Esophagus (tissue), 2 donors: ENCODE data around the gene PCK2. TPM values are rescaled to one million over a fixed set of nuclear protein-coding genes. Genes with fewer than 3 reads are reported as not detected.

Experiments
- H3K27ac ChIP-seq, 2 donors: one replicate each; pipeline ENCODE4 v1.5.1; 2013; ENCODE audit warnings: low read depth in 2 of 2, mild to moderate bottlenecking in 2 of 2, inconsistent platforms in 1 of 2, low read length in 1 of 2, moderate library complexity in 1 of 2
- H3K27me3 ChIP-seq, 2 donors: one replicate each; pipeline ENCODE4 v1.6.1; 2013; ENCODE audit warnings: low read length in 2 of 2, control low read depth in 1 of 2, mild to moderate bottlenecking in 1 of 2; ENCODE audit not compliant: insufficient read depth in 2 of 2, control insufficient read depth in 1 of 2
- H3K36me3 ChIP-seq, 2 donors: one replicate each; pipeline ENCODE4 v1.6.1; 2013; ENCODE audit warnings: low read length in 1 of 2; ENCODE audit not compliant: control insufficient read depth in 2 of 2, insufficient read depth in 2 of 2
- H3K4me1 ChIP-seq, 2 donors: one replicate each; pipeline ENCODE4 v1.6.1; 2013; ENCODE audit warnings: low read length in 1 of 2; ENCODE audit not compliant: control insufficient read depth in 2 of 2, insufficient read depth in 2 of 2
- H3K4me3 ChIP-seq, 2 donors: one replicate each; pipeline ENCODE4 v1.5.1; 2013; ENCODE audit warnings: low read length in 2 of 2, mild to moderate bottlenecking in 2 of 2, low read depth in 1 of 2, moderate library complexity in 1 of 2
- H3K9me3 ChIP-seq, 2 donors: one replicate each; pipeline ENCODE4 v1.6.1; 2013; ENCODE audit warnings: mild to moderate bottlenecking in 2 of 2, low read depth in 1 of 2, low read length in 1 of 2, moderate library complexity in 1 of 2; ENCODE audit not compliant: control insufficient read depth in 2 of 2, insufficient read depth in 1 of 2
- WGBS, 2 donors: extraction: QIAGEN DNeasy Blood & Tissue Kit; methylation state at CpG; one replicate each; pipeline ENCODE4 v1.1.7; 2013; 5-methylcytosine and 5-hydroxymethylcytosine counted together
- polyA plus RNA-seq, 2 donors: library from polyadenylated mRNA; stranded (reverse); fragments of 200-250 nt; gene quantifications; one replicate each; pipeline ENCODE4 v1.2.3, GENCODE V29; 2013
- donor health status: healthy with polysubstance abuse.
- donor health status: Bipolar disorder and iron deficiency.

The PCK2 gene
- polyA plus RNA-seq, 2 donors, result 10.1 to 29.2 TPM

DNA sequence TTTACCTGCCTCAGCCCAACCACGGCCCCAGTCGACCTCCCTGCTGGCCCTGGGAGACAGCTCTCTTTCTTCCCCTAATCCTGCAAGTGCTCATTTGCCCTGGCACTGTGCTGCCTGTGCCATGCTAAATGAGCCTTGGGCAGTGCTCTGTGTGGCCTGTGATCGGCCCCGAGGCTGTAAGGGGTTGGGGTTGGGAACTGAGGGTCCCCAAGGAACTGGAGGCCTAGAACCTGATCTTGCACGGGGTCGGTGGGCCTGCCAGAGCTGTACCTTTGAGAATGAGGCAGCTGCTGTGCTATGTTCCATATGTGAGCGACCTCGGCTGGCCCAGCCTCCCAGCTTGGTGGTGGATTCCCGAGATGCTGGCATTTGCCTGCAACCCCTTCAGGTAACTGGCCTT, 56.0 kb downstream of the PCK2 start:
- Histone ChIP-seq H3K4me1 (peaks cover 0 to 14% of the 10 kb centered on the region in 2 donors), H3K36me3 (peaks cover 5 to 26% of the 10 kb centered on the region in 2 donors), H3K27ac (no peak overlapping the region), H3K4me3 (no peak overlapping the region), H3K9me3 (no peaks in the 10 kb centered on the region), H3K27me3 (no peaks in the 10 kb centered on the region)
- WGBS, 2 donors, result 87 to 92% methylated on average over 9 of the region's 9 CpGs

DNA sequence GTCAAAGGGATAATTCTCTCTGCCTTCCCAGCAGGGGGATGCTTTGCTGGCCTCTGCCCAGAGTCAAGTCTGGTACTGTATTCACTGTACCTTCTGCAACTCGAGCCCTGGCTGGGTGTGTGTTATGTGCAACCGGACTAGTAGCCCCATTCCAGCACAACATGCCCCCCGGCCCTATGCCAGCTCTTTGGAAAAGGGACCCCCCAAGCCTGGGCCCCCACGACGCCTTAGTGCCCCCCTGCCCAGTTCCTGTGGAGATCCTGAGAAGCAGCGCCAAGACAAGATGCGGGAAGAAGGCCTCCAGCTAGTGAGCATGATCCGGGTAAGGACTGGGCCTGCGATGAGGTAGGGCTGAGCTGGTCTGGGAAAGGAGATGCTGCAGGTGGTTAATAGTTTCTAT, 56.5 kb downstream of the PCK2 start:
- H3K27ac ChIP-seq, result no peak overlapping the region
- peaks cover 0 to 10% of the 10 kb centered on the region in 2 donors for H3K4me1 ChIP-seq
- peaks cover 10 to 31% of the 10 kb centered on the region in 2 donors for H3K36me3 ChIP-seq
- no peak overlapping the region for H3K4me3 ChIP-seq
- 91 to 92% methylated on average over 9 of the region's 9 CpGs for WGBS, 2 donors
- no peaks in the 10 kb centered on the region for H3K9me3 ChIP-seq
- H3K27me3 ChIP-seq, result no peaks in the 10 kb centered on the region

DNA sequence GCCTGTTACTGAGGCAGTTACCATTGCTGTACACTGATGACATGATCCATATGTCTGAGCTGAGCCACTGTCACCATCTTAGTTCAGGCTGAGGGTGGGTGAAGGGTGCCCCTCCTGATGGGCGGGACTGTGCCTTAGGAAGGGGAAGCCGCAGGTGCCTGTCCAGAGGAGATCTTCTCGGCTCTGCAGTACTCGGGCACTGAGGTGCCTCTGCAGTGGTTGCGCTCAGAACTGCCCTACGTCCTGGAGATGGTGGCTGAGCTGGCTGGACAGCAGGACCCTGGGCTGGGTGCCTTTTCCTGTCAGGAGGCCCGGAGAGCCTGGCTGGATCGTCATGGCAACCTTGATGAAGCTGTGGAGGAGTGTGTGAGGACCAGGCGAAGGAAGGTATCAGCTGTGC, 56.9 kb downstream of the PCK2 start:
- Histone ChIP-seq H3K27ac (no peak overlapping the region), H3K36me3 (peaks cover 12 to 34% of the 10 kb centered on the region in 2 donors), H3K4me3 (no peak overlapping the region), H3K27me3 (no peaks in the 10 kb centered on the region), H3K4me1 (peaks cover 0 to 8% of the 10 kb centered on the region in 2 donors), H3K9me3 (no peaks in the 10 kb centered on the region)
- WGBS, 2 donors, result 86 to 89% methylated on average over 9 of the region's 9 CpGs

DNA sequence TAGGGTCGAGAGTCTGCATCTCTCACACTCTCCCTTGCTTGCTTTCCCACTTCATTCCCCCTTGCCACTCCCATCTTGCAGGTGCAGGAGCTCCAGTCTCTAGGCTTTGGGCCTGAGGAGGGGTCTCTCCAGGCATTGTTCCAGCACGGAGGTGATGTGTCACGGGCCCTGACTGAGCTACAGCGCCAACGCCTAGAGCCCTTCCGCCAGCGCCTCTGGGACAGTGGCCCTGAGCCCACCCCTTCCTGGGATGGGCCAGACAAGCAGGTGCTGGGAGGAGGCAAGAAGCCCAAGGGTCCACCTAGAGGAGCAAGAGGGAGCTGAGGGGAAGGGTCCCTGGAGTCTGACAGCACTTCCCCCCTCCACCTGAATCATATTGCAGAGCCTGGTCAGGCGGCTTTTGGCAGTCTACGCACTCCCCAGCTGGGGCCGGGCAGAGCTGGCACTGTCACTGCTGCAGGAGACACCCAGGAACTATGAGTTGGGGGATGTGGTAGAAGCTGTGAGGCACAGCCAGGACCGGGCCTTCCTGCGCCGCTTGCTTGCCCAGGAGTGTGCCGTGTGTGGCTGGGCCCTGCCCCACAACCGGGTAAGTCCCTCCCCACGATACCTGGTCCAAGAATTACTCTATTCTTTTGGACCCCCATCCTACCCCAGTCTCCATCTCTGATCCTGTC, 57.4 kb downstream of the PCK2 start:
- Histone ChIP-seq H3K36me3 (peaks cover 12 to 34% of the 10 kb centered on the region in 2 donors), H3K27me3 (no peaks in the 10 kb centered on the region), H3K9me3 (no peaks in the 10 kb centered on the region), H3K4me1 (peaks cover 0 to 8% of the 10 kb centered on the region in 2 donors), H3K4me3 (no peak overlapping the region), H3K27ac (no peak overlapping the region)
- WGBS, 2 donors, result 95% methylated on average over 16 of the region's 16 CpGs

Other genes with a start within 250 kb of the PCK2 start
- 10 to 100 TPM; 39.2 to 56.4 TPM for gene DHRS4, start 140.5 kb upstream of the PCK2 start, polyA plus RNA-seq
- gene DHRS4L2, start 105.4 kb upstream of the PCK2 start, polyA plus RNA-seq, result 10 to 100 TPM; 32.9 to 43.5 TPM
- 1 to 10 TPM in 1 of 2 donors, under 1 TPM in 1; 0.55 to 2.3 TPM for gene CARMIL3, start 42.3 kb upstream of the PCK2 start, polyA plus RNA-seq
- gene CPNE6, start 22.7 kb upstream of the PCK2 start, polyA plus RNA-seq, result under 1 TPM in 1 of 2 donors, not detected in 1; 0.06 TPM
- gene DCAF11, start 20.5 kb downstream of the PCK2 start, polyA plus RNA-seq, result 10 to 100 TPM; 21.5 to 41.6 TPM
- 1 to 10 TPM in 1 of 2 donors, under 1 TPM in 1; 0.86 to 1.4 TPM for gene NRL, start 20.6 kb downstream of the PCK2 start, polyA plus RNA-seq
- 1 to 10 TPM in 1 of 2 donors, under 1 TPM in 1; 0.60 to 1.1 TPM for gene FITM1, start 36.3 kb downstream of the PCK2 start, polyA plus RNA-seq
- 100 to 1,000 TPM; 146 to 198 TPM for gene PSME1, start 41.9 kb downstream of the PCK2 start, polyA plus RNA-seq
- 10 to 100 TPM; 24.5 to 26.6 TPM for gene EMC9, start 47.3 kb downstream of the PCK2 start, polyA plus RNA-seq
- gene PSME2, start 52.3 kb downstream of the PCK2 start, polyA plus RNA-seq, result 100 to 1,000 TPM; 143 to 233 TPM
- 10 to 100 TPM; 27.4 to 70.6 TPM for gene RNF31, start 53.2 kb downstream of the PCK2 start, polyA plus RNA-seq
- 10 to 100 TPM; 35.0 to 43.5 TPM for gene IRF9, start 67.0 kb downstream of the PCK2 start, polyA plus RNA-seq
- 1 to 10 TPM; 3.9 to 10.0 TPM for gene REC8, start 77.8 kb downstream of the PCK2 start, polyA plus RNA-seq
- 10 to 100 TPM; 12.3 to 23.5 TPM for gene IPO4, start 94.5 kb downstream of the PCK2 start, polyA plus RNA-seq
- 10 to 100 TPM; 10.0 to 25.8 TPM for gene TM9SF1, start 101.1 kb downstream of the PCK2 start, polyA plus RNA-seq
- gene TSSK4, start 111.4 kb downstream of the PCK2 start, polyA plus RNA-seq, result under 1 TPM in 1 of 2 donors, not detected in 1; 0.10 TPM
- 10 to 100 TPM; 37.0 to 65.7 TPM for gene CHMP4A, start 119.2 kb downstream of the PCK2 start, polyA plus RNA-seq
- 10 to 100 TPM; 12.1 to 12.8 TPM for gene MDP1, start 121.8 kb downstream of the PCK2 start, polyA plus RNA-seq
- gene NEDD8, start 138.1 kb downstream of the PCK2 start, polyA plus RNA-seq, result 100 to 1,000 TPM; 116 to 220 TPM
- gene GMPR2, start 138.6 kb downstream of the PCK2 start, polyA plus RNA-seq, result 10 to 100 TPM; 24.5 to 35.0 TPM
- 10 to 100 TPM; 49.2 to 49.8 TPM for gene TINF2, start 148.3 kb downstream of the PCK2 start, polyA plus RNA-seq
- 100 to 1,000 TPM; 609 to 890 TPM for gene TGM1, start 168.9 kb downstream of the PCK2 start, polyA plus RNA-seq
- gene RABGGTA, start 177.3 kb downstream of the PCK2 start, polyA plus RNA-seq, result 100 to 1,000 TPM; 117 to 135 TPM
- gene DHRS1, start 205.5 kb downstream of the PCK2 start, polyA plus RNA-seq, result 10 to 100 TPM; 92.6 to 97.6 TPM
- gene NOP9, start 205.5 kb downstream of the PCK2 start, polyA plus RNA-seq, result 10 to 100 TPM in 1 of 2 donors, 1 to 10 TPM in 1; 9.3 to 10.8 TPM
- 10 to 100 TPM; 24.3 TPM for gene CIDEB, start 213.7 kb downstream of the PCK2 start, polyA plus RNA-seq
- 10 to 100 TPM; 11.6 to 30.4 TPM for gene LTB4R2, start 215.8 kb downstream of the PCK2 start, polyA plus RNA-seq
- gene LTB4R, start 217.2 kb downstream of the PCK2 start, polyA plus RNA-seq, result 10 to 100 TPM; 63.3 to 73.6 TPM
- gene ADCY4, start 240.8 kb downstream of the PCK2 start, polyA plus RNA-seq, result 10 to 100 TPM; 10.2 to 23.3 TPM
- gene RIPK3, start 245.7 kb downstream of the PCK2 start, polyA plus RNA-seq, result 10 to 100 TPM; 13.3 to 14.4 TPM